Sigmoid colon (tissue), 4 donors: ENCODE results near the gene GPATCH2.

Source experiments
- POLR2A ChIP-seq, 2 donors: fragments of 450-650 bp; IDR thresholded peaks; one replicate each; pipeline ENCODE4 v1.6.1; 2016; ENCODE audit warnings: antibody characterized with exemption in 2 of 2, mild to moderate bottlenecking in 2 of 2, moderate library complexity in 2 of 2
- POLR2AphosphoS5 ChIP-seq, 4 donors: sonication (generic); formaldehyde crosslinking; IDR thresholded peaks; one replicate each; pipeline ENCODE4 v1.6.1; 2017; ENCODE audit warnings: antibody characterized with exemption in 4 of 4
- TF ChIP-seq, protein P1 (sequence below), 4 experiments: fragments of 450-650 bp in 3 of 4; fragments of 200-600 bp in 1 of 4; IDR thresholded peaks; one replicate each; pipeline ENCODE4 v1.5.1; 2016 to 2019; ENCODE audit warnings: antibody characterized with exemption in 4 of 4, mild to moderate bottlenecking in 3 of 4, moderate library complexity in 2 of 4

DNA sequence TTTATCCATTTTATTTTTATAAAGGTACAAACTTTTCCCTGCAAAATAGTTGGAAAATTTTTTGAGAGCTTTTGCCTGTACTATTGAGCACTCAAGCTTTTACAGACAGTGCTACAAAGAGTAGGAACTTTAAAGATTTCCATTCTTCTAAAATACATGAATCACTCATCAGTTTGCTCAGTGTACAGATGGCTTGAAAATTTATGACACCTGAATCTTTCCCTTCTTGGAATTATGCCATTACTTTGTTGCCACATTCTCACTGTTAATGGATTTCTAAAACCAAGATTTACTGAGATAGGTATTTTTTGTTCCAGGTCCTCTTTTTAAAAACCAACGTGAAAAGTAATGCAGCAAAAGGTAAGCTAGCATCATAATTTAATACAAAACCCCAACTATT, 76.0 kb downstream of the GPATCH2 start:
- no peak for TF ChIP-seq POLR2A (IDR thresholded peaks at IDR 0.05)
- TF ChIP-seq, protein P1, sequence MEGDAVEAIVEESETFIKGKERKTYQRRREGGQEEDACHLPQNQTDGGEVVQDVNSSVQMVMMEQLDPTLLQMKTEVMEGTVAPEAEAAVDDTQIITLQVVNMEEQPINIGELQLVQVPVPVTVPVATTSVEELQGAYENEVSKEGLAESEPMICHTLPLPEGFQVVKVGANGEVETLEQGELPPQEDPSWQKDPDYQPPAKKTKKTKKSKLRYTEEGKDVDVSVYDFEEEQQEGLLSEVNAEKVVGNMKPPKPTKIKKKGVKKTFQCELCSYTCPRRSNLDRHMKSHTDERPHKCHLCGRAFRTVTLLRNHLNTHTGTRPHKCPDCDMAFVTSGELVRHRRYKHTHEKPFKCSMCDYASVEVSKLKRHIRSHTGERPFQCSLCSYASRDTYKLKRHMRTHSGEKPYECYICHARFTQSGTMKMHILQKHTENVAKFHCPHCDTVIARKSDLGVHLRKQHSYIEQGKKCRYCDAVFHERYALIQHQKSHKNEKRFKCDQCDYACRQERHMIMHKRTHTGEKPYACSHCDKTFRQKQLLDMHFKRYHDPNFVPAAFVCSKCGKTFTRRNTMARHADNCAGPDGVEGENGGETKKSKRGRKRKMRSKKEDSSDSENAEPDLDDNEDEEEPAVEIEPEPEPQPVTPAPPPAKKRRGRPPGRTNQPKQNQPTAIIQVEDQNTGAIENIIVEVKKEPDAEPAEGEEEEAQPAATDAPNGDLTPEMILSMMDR (IDR thresholded peaks at IDR 0.05) = no peak
- no peak for TF ChIP-seq POLR2AphosphoS5 (IDR thresholded peaks at IDR 0.05)
